CD4-positive, alpha-beta T cell treated with Interleukin-10 for 1 hour (primary cell): Measurements from ENCODE around the gene ZNF615.
"Not testable (repeated sequence)": the region's sequence is repeated elsewhere in the genome, so short reads cannot be mapped to it uniquely, and the experiment has no call there.

Source experiments
- DNase-seq: peaks from one replicate; pipeline ENCODE4 v3.0.0-alpha.2; 2020

The ZNF615 gene

GRCh38 chr19:52007806-52008557 lies at the start of gene ZNF615:
TSS of gene ZNF615 (minus strand) at chr19:52008211. CDS start at chr19:52003711, 4,500 bp downstream.
- DNase-seq: peak; percentile 89

- not testable (repeated sequence) for DNase-seq
These were observed 48.5 kb upstream of the ZNF615 start for GRCh38 chr19:52056480-52056879.

- DNase-seq: not testable (repeated sequence)
These were observed 43.7 kb upstream of the ZNF615 start for GRCh38 chr19:52051736-52052135.

- peak; percentile 87 for DNase-seq
These were observed 40.8 kb upstream of the ZNF615 start, which contains the start of gene ZNF432 for GRCh38 chr19:52048555-52049501. TSS of gene ZNF432 (minus strand) at chr19:52048838. CDS start at chr19:52046868, 1,970 bp downstream.

GRCh38 chr19:52039169-52039568 lies 31.2 kb upstream of the ZNF615 start:
- DNase-seq: no peak

- DNase-seq: no peak
These were observed 26.2 kb upstream of the ZNF615 start for GRCh38 chr19:52034051-52034728.

- no peak for DNase-seq
These were observed 20.7 kb upstream of the ZNF615 start for GRCh38 chr19:52028780-52029123.

GRCh38 chr19:52028027-52028779 lies 20.2 kb upstream of the ZNF615 start, which contains the start of gene ZNF614:
TSS of gene ZNF614 (minus strand) at chr19:52028379. CDS start at chr19:52025745, 2,634 bp downstream.
- DNase-seq: peak; percentile 86

- DNase-seq: not testable (repeated sequence)
These were observed 18.4 kb upstream of the ZNF615 start for GRCh38 chr19:52026255-52026990.

- DNase-seq: not testable (repeated sequence)
These were observed 16.5 kb upstream of the ZNF615 start for GRCh38 chr19:52024478-52024877.

- DNase-seq: no peak
These were observed 14.2 kb upstream of the ZNF615 start for GRCh38 chr19:52022193-52022592.

- DNase-seq: no peak
These were observed 12.5 kb upstream of the ZNF615 start for GRCh38 chr19:52020506-52020905.

GRCh38 chr19:52010674-52011073 lies 2.7 kb upstream of the ZNF615 start:
- no peak for DNase-seq

GRCh38 chr19:52007451-52007805 lies 583 bp downstream of the ZNF615 start:
- no peak for DNase-seq

GRCh38 chr19:51994048-51994644 lies 13.9 kb downstream of the ZNF615 start:
- no peak for DNase-seq

- DNase-seq: no peak
These were observed 14.6 kb downstream of the ZNF615 start for GRCh38 chr19:51993422-51993821.

GRCh38 chr19:51986309-51987291 lies 21.4 kb downstream of the ZNF615 start, which contains the start of gene ZNF350:
TSS of gene ZNF350 (minus strand) at chr19:51986840. CDS start at chr19:51974360, 12,480 bp downstream.
- peak; percentile 95 for DNase-seq

GRCh38 chr19:51983361-51983760 lies 24.6 kb downstream of the ZNF615 start:
- DNase-seq: no peak

- not testable (repeated sequence) for DNase-seq
These were observed 27.1 kb downstream of the ZNF615 start for GRCh38 chr19:51980926-51981325.
